MCF 10A (cell line): Measurements from ENCODE around the gene RNF25. TPM values are rescaled to one million over a fixed set of nuclear protein-coding genes. Genes with fewer than 3 reads are reported as not detected.

ENCODE experiments used
- BruUV-seq: library from RNA; stranded (reverse); fragments of 400-500 nt; replicated peaks from 2 replicates; lab custom pipeline; 2021; lab: Mats Ljungman, UMichigan
- CTCF ChIA-PET: fragments of 300-600 bp; sonication (Branson Sonifier 250); formaldehyde crosslinking; extraction: SDS; loops from one replicate; lab custom pipeline; 2021; ENCODE audit warnings: antibody characterized with exemption, inconsistent platforms; lab: Yijun Ruan, JAX
- POLR2A ChIA-PET: fragments of 300-600, 350-650 bp; sonication (Branson Sonifier 250); formaldehyde crosslinking; extraction: SDS; loops from one replicate; lab custom pipeline; 2020; ENCODE audit warnings: antibody characterized with exemption, inconsistent platforms; lab: Yijun Ruan, JAX
- DNase-seq: peaks from one replicate; pipeline ENCODE4 v3.0.0-alpha.2; 2018; ENCODE audit not compliant: unreplicated experiment
- H3K27ac Mint-ChIP-seq: one replicate; pipeline ENCODE4 v1.8.0; 2022; ENCODE audit warnings: mild to moderate bottlenecking, low read depth, mixed read lengths; ENCODE audit not compliant: unreplicated experiment
- H3K27me3 Mint-ChIP-seq: one replicate; pipeline ENCODE4 v1.8.0; 2022; ENCODE audit warnings: mixed read lengths; ENCODE audit not compliant: insufficient read depth, unreplicated experiment
- H3K36me3 Mint-ChIP-seq: one replicate; pipeline ENCODE4 v1.8.0; 2022; ENCODE audit warnings: mild to moderate bottlenecking, moderate library complexity, mixed read lengths; ENCODE audit not compliant: insufficient read depth, unreplicated experiment
- H3K4me1 Mint-ChIP-seq: one replicate; pipeline ENCODE4 v1.8.0; 2022; ENCODE audit warnings: mixed read lengths; ENCODE audit not compliant: insufficient read depth, unreplicated experiment
- H3K4me3 Mint-ChIP-seq: one replicate; pipeline ENCODE4 v1.8.0; 2022; ENCODE audit warnings: mild to moderate bottlenecking, moderate library complexity, mixed read lengths; ENCODE audit not compliant: unreplicated experiment
- H3K9me3 Mint-ChIP-seq: one replicate; pipeline ENCODE4 v1.8.0; 2022; ENCODE audit warnings: mixed read lengths; ENCODE audit not compliant: unreplicated experiment
- CTCF ChIP-seq: fragments of 200-600 bp; IDR thresholded peaks from one replicate; pipeline ENCODE4 v1.8.0; 2022; ENCODE audit warnings: antibody characterized with exemption, mild to moderate bottlenecking; ENCODE audit not compliant: unreplicated experiment
- intact Hi-C: fragments of 100-400 bp; cut with micrococcal nuclease; formaldehyde crosslinking; loops from 2 replicates; pipeline ENCODE4 v1.14.1; 2022
- total RNA-seq: library from RNA; stranded (reverse); gene quantifications from 2 replicates; pipeline ENCODE4 v1.2.3, GENCODE V29; 2022

Gene RNF25
- total RNA-seq, 1 experiment from 2014 or later = 60.8 TPM

- DNase-seq = no peak
- no peak for TF ChIP-seq CTCF
- POLR2A ChIA-PET = interaction anchor here (0.7 kb wide), 3 partner anchors 16 to 32 kb away, joined by 3 to 7 read pairs (median 3); partner anchors contain the start of genes RNF25 and STK36
- Mint-ChIP-seq H3K9me3 (no peaks in the 10 kb centered on the region), H3K4me3 (no peak overlapping the region), H3K27ac (no peak overlapping the region), H3K4me1 (peaks cover 23% of the 10 kb centered on the region), H3K27me3 (no peaks in the 10 kb centered on the region), H3K36me3 (peaks cover 60% of the 10 kb centered on the region)
- CTCF ChIA-PET = interaction anchor here (1.2 to 3.6 kb wide), 2 partner anchors 31 to 46 kb away, joined by 3 to 15 read pairs; no protein-coding TSS in a partner anchor
- no TSS peak for BruUV-seq
- intact Hi-C loops = loop anchor here (5.0 kb wide), 1 partner anchor 77 kb away; no protein-coding TSS in a partner anchor
These were observed 16.1 kb downstream of the RNF25 start for GRCh38 chr2:218655751-218656150.

GRCh38 chr2:218648787-218649100 lies 23.1 kb downstream of the RNF25 start:
- Mint-ChIP-seq H3K27me3 (no peaks in the 10 kb centered on the region), H3K4me1 (no peaks in the 10 kb centered on the region), H3K4me3 (no peak overlapping the region), H3K27ac (no peak overlapping the region), H3K36me3 (peaks cover 84% of the 10 kb centered on the region), H3K9me3 (no peaks in the 10 kb centered on the region)
- POLR2A ChIA-PET = interaction anchor here (1.4 kb wide), 1 partner anchor 41 kb away, joined by 5 read pairs; the partner anchor contains the start of gene PLCD4
- no peak for DNase-seq
- BruUV-seq = no TSS peak
- CTCF ChIA-PET = interaction anchor here (0.5 to 5.2 kb wide), 14 partner anchors 10 to 847 kb away, joined by 3 to 48 read pairs (median 4); partner anchors contain the start of genes BCS1L, RNF25, STK36 and ZNF142
- no peak for TF ChIP-seq CTCF
- intact Hi-C loops = loop anchor here (2.0 kb wide), 2 partner anchors 80 to 242 kb away; partner anchors contain the start of genes CNOT9 and USP37

- no peak overlapping the region for H3K4me3 Mint-ChIP-seq
- ChIA-PET POLR2A (interaction anchor here (0.6 to 1.4 kb wide), 2 partner anchors 41 to 180 kb away, joined by 3 to 5 read pairs; partner anchors contain the start of gene PLCD4), CTCF (interaction anchor here (0.5 to 5.2 kb wide), 26 partner anchors 9 to 861 kb away, joined by 3 to 48 read pairs (median 4); partner anchors contain the start of genes BCS1L, PLCD4, RNF25 and STK36)
- no peak overlapping the region for H3K27ac Mint-ChIP-seq
- BruUV-seq = no TSS peak
- DNase-seq = peak; percentile 68
- no peaks in the 10 kb centered on the region for H3K27me3 Mint-ChIP-seq
- no peaks in the 10 kb centered on the region for H3K4me1 Mint-ChIP-seq
- peaks cover 83% of the 10 kb centered on the region for H3K36me3 Mint-ChIP-seq
- no peaks in the 10 kb centered on the region for H3K9me3 Mint-ChIP-seq
- intact Hi-C loops = loop anchor here (2.0 kb wide), 2 partner anchors 79 to 241 kb away; partner anchors contain the start of genes CNOT9 and USP37
- peak; percentile 67 for TF ChIP-seq CTCF
These were observed 23.6 kb downstream of the RNF25 start for GRCh38 chr2:218648088-218648786.

- intact Hi-C loops = no loop called here
- ChIA-PET CTCF (interaction anchor here (0.5 kb wide), 1 partner anchor 55 kb away, joined by 3 read pairs; no protein-coding TSS in a partner anchor), POLR2A (interaction anchor here (0.9 kb wide), 1 partner anchor 38 kb away, joined by 3 read pairs; the partner anchor contains the start of gene PLCD4)
- Mint-ChIP-seq H3K9me3 (no peaks in the 10 kb centered on the region), H3K27me3 (no peaks in the 10 kb centered on the region), H3K36me3 (peaks cover 80% of the 10 kb centered on the region), H3K4me3 (no peak overlapping the region), H3K27ac (peak overlapping the region; percentile 7), H3K4me1 (no peaks in the 10 kb centered on the region)
- DNase-seq = no peak
- TF ChIP-seq CTCF = no peak
- no TSS peak for BruUV-seq
These were observed 26.7 kb downstream of the RNF25 start for GRCh38 chr2:218645126-218645525.
